ENCODE data around the gene TENT5A. TPM values are rescaled to one million over a fixed set of nuclear protein-coding genes. Genes with fewer than 3 reads are reported as not detected.

Gene TENT5A
- total RNA-seq, 4 donors from 2014 or later = 12.3 to 28.4 (median 22.0) TPM

DNA sequence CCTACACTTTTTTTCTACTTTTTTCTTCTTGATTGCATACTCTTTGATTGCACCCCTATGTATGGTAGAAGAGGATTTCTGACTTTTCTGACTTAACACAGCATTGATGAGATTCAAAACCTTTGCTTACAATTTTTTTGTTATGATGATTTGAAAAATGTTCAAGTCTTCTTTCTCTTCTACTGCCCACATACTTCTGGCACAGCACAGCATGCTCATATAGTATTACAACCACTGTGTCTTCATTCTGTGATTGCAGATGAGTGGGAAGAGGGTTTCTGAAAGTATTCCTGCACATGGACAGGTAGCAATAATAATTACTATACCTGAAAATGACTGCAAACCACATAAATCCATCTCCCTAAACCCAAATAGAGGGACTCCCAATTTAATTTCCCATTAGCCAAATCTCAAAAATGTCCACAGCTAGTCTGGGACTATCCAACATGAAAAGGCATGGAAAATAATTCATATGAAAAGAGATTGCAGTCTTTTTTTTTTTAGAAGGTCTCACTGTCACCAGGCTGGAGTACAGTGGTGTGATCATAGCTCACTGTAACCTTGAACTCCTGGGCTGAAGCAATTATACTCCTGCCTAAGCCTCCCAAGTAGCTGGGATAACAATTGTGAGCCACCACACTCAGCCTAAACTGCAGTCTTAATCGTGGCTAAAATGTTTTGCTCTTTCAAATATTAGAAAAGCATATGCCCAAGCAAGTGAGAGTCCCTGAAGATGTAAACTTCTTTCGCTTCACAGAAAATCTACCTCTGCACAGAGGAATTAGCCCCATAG is 15.9 kb upstream of the TENT5A start:
- H3K4me3 ChIP-seq = no peak overlapping the region
- H3K36me3 ChIP-seq = no peaks in the 10 kb centered on the region
- no peak overlapping the region for H3K27ac ChIP-seq
- no peak for DNase-seq (ENCODE audit: low spot score in 2 of 2)
- no peaks in the 10 kb centered on the region for H3K9me3 ChIP-seq
- H3K27me3 ChIP-seq = no peaks in the 10 kb centered on the region
- TF ChIP-seq EP300 (IDR thresholded peaks at IDR 0.05) (no peak), POLR2A (IDR thresholded peaks at IDR 0.05) (no peak)
- peaks cover 0 to 27% (median 10%) of the 10 kb centered on the region in 4 donors for H3K4me1 ChIP-seq
- 76 to 83% methylated on average over 2 of the region's 2 CpGs for WGBS, 2 donors

GRCh38 chr6:81767163-81767891 is 14.8 kb upstream of the TENT5A start:
- no peaks in the 10 kb centered on the region for H3K36me3 ChIP-seq
- no peak overlapping the region for H3K4me3 ChIP-seq
- peaks cover 0 to 27% (median 10%) of the 10 kb centered on the region in 4 donors for H3K4me1 ChIP-seq
- no peak for DNase-seq (ENCODE audit: low spot score in 2 of 2)
- no peak for TF ChIP-seq CTCF (IDR thresholded peaks at IDR 0.05)
- TF ChIP-seq EP300 (IDR thresholded peaks at IDR 0.05) = no peak
- TF ChIP-seq POLR2A (IDR thresholded peaks at IDR 0.05) = no peak
- peak overlapping the region in 2 of 4 donors; percentile 19 to 60 for H3K27ac ChIP-seq
- no peaks in the 10 kb centered on the region for H3K27me3 ChIP-seq
- WGBS, 2 donors = 61 to 67% methylated on average over 4 of the region's 4 CpGs
- no peaks in the 10 kb centered on the region for H3K9me3 ChIP-seq

DNA sequence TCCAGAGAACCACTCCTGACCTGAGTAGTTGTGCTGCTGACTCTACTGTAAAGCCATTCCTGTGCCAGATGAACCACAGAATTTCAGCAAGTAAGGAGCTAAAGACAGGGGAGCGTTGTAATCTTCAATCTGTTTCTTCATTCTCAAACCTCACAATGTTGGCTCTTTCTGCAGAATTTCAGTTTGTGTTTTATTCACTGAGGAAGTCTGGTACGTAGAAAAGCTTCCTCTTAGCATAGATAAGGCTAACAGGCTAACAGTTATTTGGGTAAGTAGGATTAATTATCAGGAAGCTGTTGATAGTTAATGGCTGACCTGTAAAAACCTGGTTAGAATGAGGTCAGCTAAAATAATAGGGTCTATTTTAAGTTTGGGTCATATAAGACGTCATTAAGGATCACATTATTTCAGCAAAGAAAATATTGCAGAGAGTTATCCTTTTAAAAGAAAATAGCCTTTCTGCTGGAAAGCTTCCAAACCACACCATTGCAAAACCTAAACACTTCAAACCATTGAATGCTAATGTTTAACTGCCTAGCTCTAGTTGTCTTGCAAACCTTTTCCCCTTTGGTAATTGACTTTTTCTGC is 14.1 kb upstream of the TENT5A start:
- no peaks in the 10 kb centered on the region for H3K27me3 ChIP-seq
- TF ChIP-seq EP300 (IDR thresholded peaks at IDR 0.05) = peak; percentile 46 to 62
- no peak for TF ChIP-seq POLR2A (IDR thresholded peaks at IDR 0.05)
- no peak for TF ChIP-seq CTCF (IDR thresholded peaks at IDR 0.05)
- H3K9me3 ChIP-seq = no peaks in the 10 kb centered on the region
- H3K4me1 ChIP-seq = peaks cover 0 to 27% (median 10%) of the 10 kb centered on the region in 4 donors
- H3K4me3 ChIP-seq = no peak overlapping the region
- peak overlapping the region in 3 of 4 donors; percentile 25 to 76 (median 60) for H3K27ac ChIP-seq
- WGBS, 2 donors = 11 to 15% methylated on average over 3 of the region's 3 CpGs
- H3K36me3 ChIP-seq = no peaks in the 10 kb centered on the region
- peak in 1 of 2 donors; percentile 81 for DNase-seq (ENCODE audit: low spot score in 2 of 2)

DNA sequence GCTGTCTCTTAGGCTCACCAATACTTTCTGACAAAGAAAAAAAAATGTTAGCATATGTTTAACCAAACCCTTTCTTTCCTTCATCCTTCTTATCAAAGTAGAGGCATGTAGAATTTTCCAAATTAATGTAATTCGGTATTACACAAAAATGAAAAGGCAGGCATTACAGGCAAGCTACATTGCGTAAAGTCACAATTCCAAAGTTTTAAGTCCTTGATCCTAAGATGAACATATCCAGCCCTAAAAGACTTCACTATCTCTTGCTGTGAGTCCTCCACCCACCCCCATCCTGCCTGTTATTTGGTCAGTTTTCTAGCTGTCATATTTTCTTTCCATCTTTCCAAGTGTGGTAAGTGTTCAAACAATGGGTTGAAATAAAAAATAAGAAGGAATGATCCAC is 12.1 kb upstream of the TENT5A start:
- H3K27ac ChIP-seq = no peak overlapping the region
- H3K36me3 ChIP-seq = no peaks in the 10 kb centered on the region
- H3K9me3 ChIP-seq = no peaks in the 10 kb centered on the region
- TF ChIP-seq EP300 (IDR thresholded peaks at IDR 0.05) (no peak), POLR2A (IDR thresholded peaks at IDR 0.05) (no peak), CTCF (IDR thresholded peaks at IDR 0.05) (no peak)
- H3K27me3 ChIP-seq = no peaks in the 10 kb centered on the region
- H3K4me3 ChIP-seq = no peak overlapping the region
- WGBS, 2 donors = 98 to 99% methylated on average over 2 of the region's 2 CpGs
- H3K4me1 ChIP-seq = peaks cover 0 to 27% (median 10%) of the 10 kb centered on the region in 4 donors
- DNase-seq (ENCODE audit: low spot score in 2 of 2) = no peak

DNA sequence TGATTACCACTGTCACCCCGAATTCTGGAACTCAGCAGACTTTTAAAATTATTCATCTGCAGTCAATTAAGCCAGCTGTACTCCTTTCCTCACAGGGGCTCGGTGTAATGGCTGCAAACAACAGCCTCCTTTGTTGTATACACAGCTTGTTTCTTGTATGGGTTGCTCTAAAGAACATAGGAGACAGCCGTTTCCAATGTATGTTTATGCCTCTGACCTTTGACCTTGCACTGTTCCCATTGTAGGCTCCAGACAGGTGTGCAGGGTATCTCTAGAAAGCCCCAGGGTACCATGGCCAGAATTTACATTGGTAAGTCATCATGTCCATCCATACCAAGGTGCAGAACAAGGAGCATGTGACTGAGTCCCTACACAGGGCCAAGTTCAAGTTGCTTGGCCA is 11.5 kb upstream of the TENT5A start:
- Histone ChIP-seq H3K9me3 (no peaks in the 10 kb centered on the region), H3K4me1 (peaks cover 0 to 27% (median 10%) of the 10 kb centered on the region in 4 donors), H3K4me3 (no peak overlapping the region), H3K27ac (peak overlapping the region in 1 of 4 donors; percentile 11), H3K27me3 (no peaks in the 10 kb centered on the region), H3K36me3 (no peaks in the 10 kb centered on the region)
- no peak for DNase-seq (ENCODE audit: low spot score in 2 of 2)
- 31 to 35% methylated on average over 3 of the region's 3 CpGs for WGBS, 2 donors
- TF ChIP-seq POLR2A (IDR thresholded peaks at IDR 0.05) (no peak), EP300 (IDR thresholded peaks at IDR 0.05) (no peak), CTCF (IDR thresholded peaks at IDR 0.05) (no peak)

Measured in tibial nerve (tissue), 4 donors.